Diencephalon (tissue), 1 donor: ENCODE measurements around the gene OLIG2. TPM values are rescaled to one million over a fixed set of nuclear protein-coding genes. Genes with fewer than 3 reads are reported as not detected.

ENCODE experiments used
- total RNA-seq: library from RNA; depleted of rRNA; stranded (reverse); fragments of >200 nt; gene quantifications from one replicate; pipeline ENCODE4 v1.2.3, GENCODE V29; 2014

The OLIG2 gene
- total RNA-seq: 51.4 TPM

DNA sequence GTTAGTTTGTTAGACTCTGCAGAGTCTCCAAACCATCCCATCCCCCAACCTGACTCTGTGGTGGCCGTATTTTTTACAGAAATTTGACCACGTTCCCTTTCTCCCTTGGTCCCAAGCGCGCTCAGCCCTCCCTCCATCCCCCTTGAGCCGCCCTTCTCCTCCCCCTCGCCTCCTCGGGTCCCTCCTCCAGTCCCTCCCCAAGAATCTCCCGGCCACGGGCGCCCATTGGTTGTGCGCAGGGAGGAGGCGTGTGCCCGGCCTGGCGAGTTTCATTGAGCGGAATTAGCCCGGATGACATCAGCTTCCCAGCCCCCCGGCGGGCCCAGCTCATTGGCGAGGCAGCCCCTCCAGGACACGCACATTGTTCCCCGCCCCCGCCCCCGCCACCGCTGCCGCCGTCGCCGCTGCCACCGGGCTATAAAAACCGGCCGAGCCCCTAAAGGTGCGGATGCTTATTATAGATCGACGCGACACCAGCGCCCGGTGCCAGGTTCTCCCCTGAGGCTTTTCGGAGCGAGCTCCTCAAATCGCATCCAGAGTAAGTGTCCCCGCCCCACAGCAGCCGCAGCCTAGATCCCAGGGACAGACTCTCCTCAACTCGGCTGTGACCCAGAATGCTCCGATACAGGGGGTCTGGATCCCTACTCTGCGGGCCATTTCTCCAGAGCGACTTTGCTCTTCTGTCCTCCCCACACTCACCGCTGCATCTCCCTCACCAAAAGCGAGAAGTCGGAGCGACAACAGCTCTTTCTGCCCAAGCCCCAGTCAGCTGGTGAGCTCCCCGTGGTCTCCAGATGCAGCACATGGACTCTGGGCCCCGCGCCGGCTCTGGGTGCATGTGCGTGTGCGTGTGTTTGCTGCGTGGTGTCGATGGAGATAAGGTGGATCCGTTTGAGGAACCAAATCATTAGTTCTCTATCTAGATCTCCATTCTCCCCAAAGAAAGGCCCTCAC is at the start of gene OLIG2:
Gene OLIG2, plus strand, starts transcription at position 447 of the 954 bp plus-strand sequence. CDS start 928 bp downstream, outside the sequence.

DNA sequence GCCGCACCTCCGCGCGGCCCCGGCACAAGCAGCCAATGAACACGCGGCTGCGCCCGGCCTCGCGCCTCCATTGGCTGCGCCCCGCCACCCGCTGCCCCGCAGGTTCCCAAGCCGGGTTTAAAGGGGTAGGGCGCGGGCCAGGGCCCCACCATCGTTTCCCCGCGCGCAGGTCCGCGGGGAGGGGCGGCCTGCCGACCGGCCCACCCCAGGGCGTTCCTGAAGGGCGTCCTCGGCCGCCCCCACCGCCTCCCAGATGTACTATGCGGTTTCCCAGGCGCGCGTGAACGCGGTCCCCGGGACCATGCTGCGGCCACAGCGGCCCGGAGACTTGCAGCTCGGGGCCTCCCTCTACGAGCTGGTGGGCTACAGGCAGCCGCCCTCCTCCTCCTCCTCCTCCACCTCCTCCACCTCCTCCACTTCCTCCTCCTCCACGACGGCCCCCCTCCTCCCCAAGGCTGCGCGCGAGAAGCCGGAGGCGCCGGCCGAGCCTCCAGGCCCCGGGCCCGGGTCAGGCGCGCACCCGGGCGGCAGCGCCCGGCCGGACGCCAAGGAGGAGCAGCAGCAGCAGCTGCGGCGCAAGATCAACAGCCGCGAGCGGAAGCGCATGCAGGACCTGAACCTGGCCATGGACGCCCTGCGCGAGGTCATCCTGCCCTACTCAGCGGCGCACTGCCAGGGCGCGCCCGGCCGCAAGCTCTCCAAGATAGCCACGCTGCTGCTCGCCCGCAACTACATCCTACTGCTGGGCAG is 44.4 kb downstream of the OLIG2 start, which contains the start of gene OLIG1:
Gene OLIG1, plus strand, starts transcription at position 148 of the 750 bp plus-strand sequence. Its CDS starts 106 bp downstream, at position 254.

Other genes starting within 250 kb of the OLIG2 start
- gene OLIG1, start 44.2 kb downstream of the OLIG2 start, total RNA-seq: 23.5 TPM
- gene IFNAR2, start 204.0 kb downstream of the OLIG2 start, total RNA-seq: 14.1 TPM
- gene IL10RB, start 240.4 kb downstream of the OLIG2 start, total RNA-seq: 10.6 TPM